DND-41 (cell line): Measurements from ENCODE around the gene MICAL2.

Experiments used
- ATAC-seq: fragments of 200-7000 bp; cut with Tn5 transposase; 3 replicates; pipeline ENCODE4 v1.9.1; 2021; ENCODE audit warnings: low read depth; ENCODE audit not compliant: insufficient read depth
- DNase-seq: peaks from one replicate; pipeline ENCODE4 v3.0.0-alpha.2; 2020
- H2AFZ ChIP-seq: 2 replicates; pipeline ENCODE4 v1.6.0; 2012; ENCODE audit warnings: low read depth, low read length
- H3K27ac ChIP-seq: 2 replicates; pipeline ENCODE4 v1.5.1; 2012; ENCODE audit warnings: low read length, inconsistent platforms
- H3K27me3 ChIP-seq: fragments of 200-600 bp; sonication (generic); 2 replicates; pipeline ENCODE4 v1.6.0; 2012; ENCODE audit warnings: low read length, mild to moderate bottlenecking, inconsistent platforms; ENCODE audit not compliant: insufficient read depth, poor library complexity
- H3K36me3 ChIP-seq: 2 replicates; pipeline ENCODE4 v1.5.1; 2012; ENCODE audit warnings: low read length, inconsistent platforms; ENCODE audit not compliant: insufficient read depth
- H3K4me1 ChIP-seq: 2 replicates; pipeline ENCODE4 v1.5.1; 2012; ENCODE audit warnings: mild to moderate bottlenecking, low read length; ENCODE audit not compliant: insufficient read depth
- H3K4me2 ChIP-seq: 2 replicates; pipeline ENCODE4 v1.6.0; 2012; ENCODE audit warnings: mild to moderate bottlenecking, moderate library complexity, low read length, inconsistent platforms; ENCODE audit not compliant: insufficient read depth
- H3K4me3 ChIP-seq, 2 experiments: fragments of 200-600 bp in 1 of 2; shearing (Covaris generic) in 1 of 2; 2 replicates each; pipeline ENCODE4 v1.5.1; 2012 to 2016; ENCODE audit warnings: inconsistent platforms in 2 of 2, low read length in 2 of 2, mild to moderate bottlenecking in 2 of 2, low read depth in 1 of 2, moderate library complexity in 1 of 2
- H3K79me2 ChIP-seq: 2 replicates; pipeline ENCODE4 v1.6.0; 2012; ENCODE audit warnings: low read length, inconsistent platforms; ENCODE audit not compliant: insufficient read depth
- H3K9ac ChIP-seq: 2 replicates; pipeline ENCODE4 v1.6.0; 2012; ENCODE audit warnings: low read depth, mild to moderate bottlenecking, inconsistent platforms, low read length, moderate library complexity
- H3K9me3 ChIP-seq: 2 replicates; pipeline ENCODE4 v1.5.1; 2012; ENCODE audit warnings: low read length, moderate library complexity, mild to moderate bottlenecking, inconsistent platforms; ENCODE audit not compliant: insufficient read depth, severe bottlenecking
- H4K20me1 ChIP-seq: 2 replicates; pipeline ENCODE4 v1.6.0; 2012; ENCODE audit warnings: low read length; ENCODE audit not compliant: insufficient read depth
- CTCF ChIP-seq: IDR thresholded peaks from 2 replicates; pipeline ENCODE4 v1.5.1; 2012; ENCODE audit warnings: borderline replicate concordance, low read length, moderate library complexity, mild to moderate bottlenecking; ENCODE audit not compliant: poor library complexity, severe bottlenecking; ENCODE audit errors: extremely low read depth
- EZH2 ChIP-seq: IDR thresholded peaks from 3 replicates; pipeline ENCODE4 v1.6.1; 2012; ENCODE audit warnings: borderline replicate concordance, low read depth, mild to moderate bottlenecking, moderate library complexity, low read length, inconsistent platforms; ENCODE audit not compliant: severe bottlenecking

Gene MICAL2

DNA sequence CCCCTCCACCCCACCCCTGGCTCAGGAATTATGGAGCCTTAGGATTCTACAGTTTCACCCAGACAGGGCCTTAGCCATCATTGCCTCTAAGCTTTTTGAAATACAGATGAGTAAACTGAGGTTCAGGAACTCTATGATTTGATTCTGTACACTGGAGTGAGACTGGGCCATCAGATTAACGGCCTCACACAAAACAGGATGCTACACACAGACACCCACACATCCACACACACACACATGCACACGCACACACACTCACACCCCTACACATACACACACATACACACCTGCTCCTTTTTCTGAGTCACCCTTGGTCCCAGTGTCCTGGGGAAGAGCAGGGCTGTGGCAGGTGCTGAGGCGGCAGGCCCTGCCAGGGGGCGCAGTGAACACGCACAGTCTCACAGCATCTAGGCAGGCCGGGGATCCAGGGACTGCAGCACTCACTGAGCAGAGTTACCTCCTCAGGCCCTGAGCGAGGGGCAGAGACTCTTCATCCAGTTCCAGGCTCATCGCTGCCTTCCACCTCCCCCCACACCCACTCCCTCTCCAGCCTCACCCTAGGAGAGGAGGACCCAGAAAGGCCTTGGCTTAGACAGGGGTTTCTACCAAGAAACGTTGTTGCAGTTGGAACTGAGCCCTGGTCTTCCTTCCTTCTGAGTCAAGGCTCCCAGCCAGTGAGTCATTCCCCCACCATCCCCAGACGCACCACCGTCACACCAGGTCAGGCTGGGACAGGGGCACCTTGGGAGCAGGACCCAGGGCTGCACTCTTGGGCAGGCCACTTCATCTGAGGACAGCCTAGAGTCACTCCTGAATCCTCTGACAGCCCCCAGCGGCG, 177.2 kb downstream of the MICAL2 start:
- ATAC-seq (0 out of 3 replicates have a peak, but pooled peaks have one; percentile 21), DNase-seq (no peak)
- Histone ChIP-seq H3K27ac (no peak overlapping the region), H3K9ac (no peak overlapping the region), H3K4me2 (no peak overlapping the region), H3K4me1 (peaks cover 14% of the 10 kb centered on the region), H2AFZ (no peak overlapping the region), H4K20me1 (no peaks in the 10 kb centered on the region), H3K36me3 (no peaks in the 10 kb centered on the region), H3K79me2 (no peaks in the 10 kb centered on the region), H3K27me3 (no peaks in the 10 kb centered on the region), H3K4me3 (no peak overlapping the region), H3K9me3 (no peaks in the 10 kb centered on the region)
- peak; percentile 36 for TF ChIP-seq CTCF
- TF ChIP-seq EZH2, result no peak

DNA sequence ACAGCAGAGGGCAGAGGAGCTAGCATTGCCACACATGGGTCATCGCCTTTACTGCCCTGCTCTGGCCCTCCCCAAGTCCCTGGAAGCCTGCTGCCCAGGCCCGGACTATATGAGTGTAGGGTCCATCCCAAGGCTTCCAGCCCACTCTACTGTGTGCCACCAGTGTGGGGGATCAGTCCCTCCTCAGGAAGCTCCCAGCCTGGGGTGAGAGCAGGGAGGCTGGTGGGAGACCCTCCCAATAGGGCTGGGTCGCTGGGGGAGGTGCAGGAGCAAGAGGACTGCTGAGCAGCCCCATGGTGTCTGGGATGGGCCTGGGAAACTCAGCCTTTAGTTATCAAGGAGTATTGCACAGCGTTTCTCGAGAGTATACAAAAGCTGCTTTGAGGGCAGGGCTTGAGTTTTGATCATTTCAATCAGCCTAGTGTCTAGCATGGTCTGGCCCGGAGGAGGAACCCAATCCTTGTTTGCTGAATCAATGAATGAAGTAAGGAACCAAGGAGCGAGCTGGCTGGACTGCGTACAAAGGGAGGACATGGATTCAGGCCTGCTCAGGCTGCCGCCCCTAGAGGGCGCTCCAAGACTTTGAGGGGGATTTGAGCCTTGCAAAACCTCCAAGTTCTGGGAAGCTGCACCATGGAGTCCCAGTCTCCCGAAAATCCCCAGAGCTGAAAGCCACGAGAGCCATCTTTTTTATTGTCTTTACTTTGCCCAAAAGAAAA, 178.0 kb downstream of the MICAL2 start:
- no peaks in the 10 kb centered on the region for H4K20me1 ChIP-seq
- no peaks in the 10 kb centered on the region for H3K36me3 ChIP-seq
- no peak for TF ChIP-seq EZH2
- TF ChIP-seq CTCF, result peak; percentile 86
- no peaks in the 10 kb centered on the region for H3K79me2 ChIP-seq
- H3K4me1 ChIP-seq, result peaks cover 14% of the 10 kb centered on the region
- H3K4me2 ChIP-seq, result no peak overlapping the region
- DNase-seq (peak; percentile 66), ATAC-seq (peak; percentile 62)
- no peaks in the 10 kb centered on the region for H3K27me3 ChIP-seq
- no peak overlapping the region for H3K4me3 ChIP-seq
- H3K27ac ChIP-seq, result no peak overlapping the region
- no peak overlapping the region for H3K9ac ChIP-seq
- no peaks in the 10 kb centered on the region for H3K9me3 ChIP-seq
- H2AFZ ChIP-seq, result no peak overlapping the region

DNA sequence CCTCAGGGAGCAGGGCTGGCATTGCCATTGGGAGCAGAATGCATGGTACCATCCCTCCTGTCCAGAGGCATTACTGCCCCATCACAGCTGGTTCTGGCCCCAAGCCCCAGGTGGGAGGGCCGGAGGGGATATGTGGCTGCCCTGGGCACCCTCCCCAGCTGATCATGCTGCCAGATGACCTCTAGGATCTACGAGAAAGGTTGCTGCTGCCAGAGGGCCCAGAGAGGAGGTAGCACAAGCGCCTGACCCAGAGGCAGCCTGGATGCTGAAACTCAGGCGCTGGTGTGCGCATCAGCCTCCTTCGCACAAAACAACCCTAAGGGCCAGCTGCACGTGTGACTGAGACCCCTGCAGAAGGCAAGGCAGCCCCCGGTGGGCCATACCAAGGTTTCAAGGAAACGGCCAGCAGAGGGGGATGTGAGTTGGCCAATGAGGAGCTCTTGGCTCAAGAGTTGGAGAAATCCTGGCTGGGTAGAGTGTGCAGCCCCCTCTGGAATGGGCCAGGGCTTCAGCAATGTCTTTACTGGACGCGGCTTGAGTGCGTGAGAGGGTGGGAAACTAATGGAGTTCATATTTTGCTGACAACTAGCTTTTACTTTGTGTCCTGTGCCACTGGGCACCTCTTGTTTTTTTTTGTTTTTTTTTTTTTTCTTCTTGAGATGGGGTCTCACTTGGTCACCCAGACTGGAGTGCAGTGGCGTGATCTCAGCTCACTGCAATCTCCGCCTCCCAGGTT, 178.7 kb downstream of the MICAL2 start:
- no peaks in the 10 kb centered on the region for H4K20me1 ChIP-seq
- H3K4me2 ChIP-seq, result no peak overlapping the region
- H3K4me1 ChIP-seq, result peaks cover 14% of the 10 kb centered on the region
- H3K9me3 ChIP-seq, result no peaks in the 10 kb centered on the region
- no peak overlapping the region for H3K9ac ChIP-seq
- TF ChIP-seq CTCF, result no peak
- no peaks in the 10 kb centered on the region for H3K27me3 ChIP-seq
- no peak overlapping the region for H3K4me3 ChIP-seq
- H2AFZ ChIP-seq, result no peak overlapping the region
- DNase-seq (no peak), ATAC-seq (no peak; the same call in 2 of the 3 replicates)
- H3K79me2 ChIP-seq, result no peaks in the 10 kb centered on the region
- H3K36me3 ChIP-seq, result no peaks in the 10 kb centered on the region
- no peak overlapping the region for H3K27ac ChIP-seq
